Gastrocnemius medialis (tissue), 4 donors: Measurements from ENCODE around the gene B4GALT5.

Experiments used
- CTCF ChIP-seq, 5 experiments: fragments of 450-650 bp in 3 of 5; fragments of 200-600 bp in 2 of 5; sonication (generic) in 2 of 5; IDR thresholded peaks in 4 of 5; conservative IDR thresholded peaks in 1 of 5; 1 replicate in 4 of 5; 2 replicates in 1 of 5; pipeline ENCODE4 v1.5.1; 2016 to 2019; ENCODE audit warnings: antibody characterized with exemption in 5 of 5, mild to moderate bottlenecking in 3 of 5, moderate library complexity in 3 of 5
- POLR2A ChIP-seq, 2 donors: fragments of 450-650 bp; IDR thresholded peaks; one replicate each; pipeline ENCODE4 v1.6.1; 2017; ENCODE audit warnings: antibody characterized with exemption in 2 of 2, mild to moderate bottlenecking in 2 of 2, moderate library complexity in 2 of 2

- no peak for TF ChIP-seq POLR2A (IDR thresholded peaks at IDR 0.05)
- TF ChIP-seq CTCF (IDR thresholded peaks at IDR 0.05 in 4 of 5, conservative IDR thresholded peaks at IDR 0.05 in 1 of 5): no peak
Observed at GRCh38 chr20:49591217-49591865, 122.3 kb downstream of the B4GALT5 start.
